GM19035 (cell line): ENCODE results near the gene UAP1L1.

Source experiments
- ATAC-seq: cut with Tn5 transposase; IDR thresholded peaks from one replicate; pipeline ENCODE4 v1.9.1; 2021; ENCODE audit not compliant: unreplicated experiment

The UAP1L1 gene

DNA sequence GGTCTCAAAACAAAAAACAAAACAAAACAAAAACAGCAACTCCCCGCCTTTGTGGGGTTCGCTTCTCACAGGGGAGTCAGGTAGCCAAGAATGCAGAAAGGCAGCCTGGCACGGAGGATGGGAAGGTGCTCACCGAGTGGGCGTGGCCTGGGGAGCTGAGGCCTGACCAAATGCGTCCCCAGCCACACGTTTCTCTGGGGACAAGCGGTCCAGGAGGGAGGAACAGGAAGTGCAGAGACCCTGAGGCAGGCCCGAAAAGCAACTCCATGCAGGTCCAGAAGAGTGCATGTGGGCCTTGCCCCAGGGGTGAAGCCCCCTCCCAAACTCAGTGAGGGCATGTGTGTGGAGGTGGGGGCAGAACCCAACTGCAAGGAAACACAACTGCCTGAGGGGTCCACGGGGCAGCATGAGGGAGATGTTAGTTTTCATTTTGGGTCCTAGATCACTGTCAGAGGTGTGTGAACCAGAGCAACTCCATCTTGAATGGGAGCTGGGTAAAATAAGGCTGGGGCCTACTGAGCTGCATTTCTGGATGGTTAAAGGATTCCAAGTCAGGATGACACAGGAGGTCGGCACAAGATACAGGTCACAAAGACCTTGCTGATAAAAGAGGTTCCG, 2.6 kb upstream of the UAP1L1 start:
- no peak for ATAC-seq

DNA sequence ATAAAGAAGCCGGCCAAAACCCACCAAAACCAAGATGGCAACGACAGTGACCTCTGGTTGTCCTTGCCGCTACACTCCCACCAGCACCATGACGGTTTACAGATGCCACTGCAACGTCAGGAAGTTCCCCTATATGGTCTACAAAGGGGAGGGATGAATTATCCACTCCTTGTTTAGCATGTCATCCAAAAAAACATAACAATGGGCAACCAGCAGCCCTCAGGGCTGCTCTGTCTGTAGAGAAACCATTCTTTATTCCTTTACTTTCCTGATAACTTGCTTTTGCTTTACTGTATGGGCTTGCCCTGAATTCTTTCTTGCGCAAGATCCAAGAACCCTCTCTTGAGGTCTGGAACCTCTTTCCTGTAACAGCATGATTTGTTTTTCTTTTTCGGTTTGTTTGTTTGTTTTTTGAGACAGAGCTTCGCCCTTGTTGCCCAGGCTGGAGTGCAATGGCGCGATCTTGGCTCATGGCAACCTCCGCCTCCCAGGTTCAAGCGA, 2.0 kb upstream of the UAP1L1 start:
- ATAC-seq = no peak

DNA sequence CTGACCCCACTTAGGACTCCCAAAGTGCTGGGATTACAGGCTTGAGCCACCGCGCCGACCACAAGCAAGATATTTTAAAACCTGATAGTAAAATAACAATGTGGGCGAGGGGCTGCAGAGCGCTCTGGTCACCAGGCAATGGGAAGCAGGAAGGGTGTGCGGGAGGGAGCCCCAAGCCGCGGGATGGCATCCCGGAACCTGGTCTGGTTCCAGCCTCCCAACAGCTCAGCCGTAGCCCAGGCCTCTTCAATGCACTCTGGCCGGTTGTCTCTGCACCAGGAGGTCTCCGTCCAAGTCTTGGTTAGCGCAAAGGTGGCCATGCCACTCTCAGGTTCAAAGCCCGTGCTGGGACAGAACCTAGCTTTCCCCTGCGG, 694 bp upstream of the UAP1L1 start:
- ATAC-seq = no peak

DNA sequence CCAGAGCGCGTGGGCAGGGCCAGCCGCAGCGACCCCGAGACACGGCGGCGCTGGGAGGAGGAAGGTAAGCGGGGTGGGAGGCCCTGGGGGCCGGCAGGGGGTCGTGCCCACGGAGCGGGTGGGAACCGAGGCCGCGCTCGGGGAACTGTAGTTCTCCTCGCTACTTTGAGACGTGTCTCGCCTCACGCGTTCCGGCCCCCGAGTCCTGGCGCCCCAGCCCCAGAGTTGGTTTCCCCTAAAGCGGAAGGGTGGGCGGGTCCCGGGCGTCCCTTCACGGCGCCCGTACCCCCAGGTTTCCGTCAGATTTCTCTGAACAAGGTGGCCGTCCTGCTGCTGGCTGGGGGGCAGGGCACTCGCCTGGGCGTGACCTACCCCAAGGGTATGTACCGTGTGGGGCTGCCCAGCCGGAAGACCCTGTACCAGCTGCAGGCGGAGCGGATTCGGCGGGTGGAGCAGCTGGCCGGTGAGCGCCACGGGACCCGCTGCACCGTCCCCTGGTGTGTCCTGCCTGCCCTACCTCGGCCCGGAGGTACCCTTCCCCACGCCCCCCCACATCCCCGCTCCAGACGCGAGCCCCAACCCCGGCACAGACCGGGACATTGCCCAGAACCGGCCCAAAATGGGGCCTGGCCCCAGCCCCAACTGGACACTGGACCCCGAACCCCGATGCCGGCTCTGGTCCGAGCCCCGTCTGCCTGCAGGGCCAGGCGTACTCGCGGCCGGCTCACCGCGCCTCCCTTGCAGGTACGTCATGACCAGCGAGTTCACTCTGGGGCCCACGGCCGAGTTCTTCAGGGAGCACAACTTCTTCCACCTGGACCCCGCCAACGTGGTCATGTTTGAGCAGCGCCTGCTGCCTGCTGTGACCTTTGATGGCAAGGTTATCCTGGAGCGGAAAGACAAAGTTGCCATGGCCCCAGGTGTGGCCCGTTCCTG, 709 bp downstream of the UAP1L1 start:
- ATAC-seq = peak; percentile 15

DNA sequence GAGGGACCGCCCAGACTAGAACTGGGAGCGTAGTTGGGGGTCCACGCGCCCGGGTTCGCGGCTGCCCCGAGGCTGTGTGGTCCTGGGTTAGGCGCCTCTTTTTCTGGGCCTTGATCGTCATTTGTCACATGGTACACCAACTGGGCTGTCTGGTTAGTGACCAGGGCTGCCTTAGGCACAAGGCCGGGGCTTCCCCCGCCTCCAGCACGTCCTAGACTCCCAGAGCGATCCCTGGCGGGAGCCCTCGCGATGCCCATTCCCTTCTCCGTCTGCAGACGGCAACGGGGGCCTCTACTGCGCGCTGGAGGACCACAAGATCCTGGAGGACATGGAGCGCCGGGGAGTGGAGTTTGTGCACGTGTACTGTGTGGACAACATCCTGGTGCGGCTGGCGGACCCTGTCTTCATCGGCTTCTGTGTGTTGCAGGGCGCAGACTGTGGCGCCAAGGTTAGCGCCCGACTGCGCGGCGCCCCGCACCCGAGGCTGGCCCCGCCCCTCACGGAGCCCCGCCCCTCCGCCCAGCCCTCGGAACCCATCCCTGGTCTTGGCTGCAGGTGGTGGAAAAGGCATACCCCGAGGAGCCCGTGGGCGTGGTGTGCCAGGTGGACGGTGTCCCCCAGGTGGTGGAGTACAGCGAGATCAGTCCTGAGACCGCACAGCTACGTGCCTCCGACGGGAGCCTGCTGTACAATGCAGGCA, 1.5 kb downstream of the UAP1L1 start:
- ATAC-seq = no peak

DNA sequence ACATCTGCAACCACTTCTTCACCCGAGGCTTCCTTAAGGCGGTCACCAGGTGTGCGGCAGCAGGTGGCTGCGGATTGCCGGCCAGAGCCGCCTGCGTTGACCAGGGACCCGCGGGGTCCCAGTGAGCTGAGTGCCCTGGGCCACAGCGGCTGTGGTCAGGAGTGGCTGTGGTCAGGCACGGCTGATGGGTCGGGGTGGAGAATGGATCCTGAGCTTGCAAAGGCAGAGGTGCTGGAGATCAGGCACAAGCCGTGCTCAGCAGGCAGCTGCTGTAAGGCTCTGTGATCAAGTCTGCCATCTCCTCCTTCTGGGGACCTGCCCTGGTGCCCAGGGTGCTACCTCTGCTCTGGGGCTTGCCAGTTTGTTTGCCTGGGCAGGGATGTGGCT, 2.1 kb downstream of the UAP1L1 start:
- no peak for ATAC-seq

DNA sequence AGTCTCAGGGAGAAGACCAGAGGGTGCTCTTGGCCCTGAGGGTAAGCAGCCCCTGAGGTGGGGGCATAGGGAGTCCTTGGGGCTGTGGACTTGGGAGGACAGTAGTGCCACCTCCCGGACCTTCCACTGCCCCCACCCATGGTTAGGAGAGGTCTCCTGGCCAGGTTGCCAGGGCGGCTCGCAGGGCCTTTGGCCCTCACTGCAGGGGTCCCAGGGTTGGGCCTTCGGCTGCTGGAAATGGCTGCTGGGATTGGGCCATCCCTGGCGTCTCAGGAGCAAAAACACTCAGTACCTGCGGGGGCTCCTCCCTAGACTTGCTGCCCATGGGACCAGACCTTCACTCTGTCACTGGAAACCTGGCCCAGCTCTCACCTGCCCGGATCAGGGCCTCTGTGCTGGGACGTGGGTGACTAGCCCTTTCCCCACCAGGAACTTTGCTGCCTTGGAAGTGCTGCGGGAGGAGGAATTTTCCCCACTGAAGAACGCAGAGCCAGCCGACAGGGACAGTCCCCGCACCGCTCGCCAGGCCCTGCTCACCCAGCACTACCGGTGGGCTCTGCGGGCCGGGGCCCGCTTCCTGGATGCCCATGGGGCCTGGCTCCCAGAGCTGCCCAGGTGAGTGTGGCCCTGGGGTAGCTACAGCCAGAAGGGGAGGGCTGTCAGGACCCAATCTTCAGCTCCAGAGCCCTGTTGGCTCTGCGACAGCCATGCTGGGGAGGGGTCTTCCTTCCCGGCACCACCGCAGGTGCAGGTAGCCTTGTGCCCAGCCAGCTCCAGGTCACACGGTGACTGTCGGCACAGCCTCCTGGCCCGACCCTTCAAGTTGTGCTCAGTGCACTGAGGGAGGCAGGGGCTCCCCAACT, 3.2 kb downstream of the UAP1L1 start:
- no peak for ATAC-seq

DNA sequence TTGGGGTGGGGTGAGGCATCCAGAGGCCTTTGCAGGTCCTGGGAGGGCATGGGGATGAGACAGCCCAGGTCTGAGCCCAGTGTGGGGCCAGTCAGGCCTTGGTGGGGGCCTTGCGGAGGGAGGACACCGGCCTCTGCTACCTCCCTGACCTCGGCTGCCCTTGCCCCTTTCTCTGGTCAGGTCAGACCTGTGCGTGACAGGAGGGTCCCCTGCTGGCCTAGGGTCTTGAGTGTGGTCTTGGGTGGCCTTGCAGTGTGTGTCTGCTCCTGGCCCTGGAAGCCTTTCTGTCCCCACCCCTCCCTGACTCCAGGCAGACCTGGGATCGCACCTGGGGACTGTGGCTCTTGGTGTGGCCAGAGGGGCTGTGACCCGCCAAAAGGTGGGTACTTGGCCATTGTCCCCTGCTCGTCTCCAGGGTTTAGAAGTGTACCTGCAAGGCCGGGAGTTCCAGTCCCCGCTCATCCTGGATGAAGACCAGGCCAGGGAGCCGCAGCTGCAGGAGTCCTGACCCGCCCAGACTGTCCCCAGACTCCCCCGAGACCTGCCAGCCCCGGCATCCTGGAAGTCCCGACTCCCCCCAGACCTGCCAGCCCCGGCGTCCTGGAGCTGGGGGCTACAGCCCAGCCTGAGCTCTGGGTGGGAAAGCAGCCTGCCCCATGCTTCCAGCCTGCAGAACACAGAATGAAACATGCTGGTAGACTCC, 5.1 kb downstream of the UAP1L1 start:
- ATAC-seq = no peak

DNA sequence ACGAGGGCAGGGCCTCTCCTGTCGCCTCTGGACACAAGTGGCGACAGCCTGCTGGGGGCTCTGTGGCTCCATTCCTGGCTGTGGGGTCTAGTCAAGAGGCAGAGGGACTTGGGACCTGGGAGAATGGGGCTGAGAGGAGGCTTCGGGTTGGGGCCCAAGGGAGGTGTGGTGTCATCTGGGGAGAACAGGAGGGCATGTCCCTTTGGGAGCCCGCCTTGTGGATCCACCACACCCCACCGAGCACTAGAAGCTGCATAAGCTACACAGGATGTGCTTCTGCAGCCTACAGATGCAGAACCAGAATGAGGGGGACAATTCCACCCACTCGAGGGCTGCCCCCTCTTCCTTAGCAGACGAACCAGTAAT, 5.6 kb downstream of the UAP1L1 start:
- ATAC-seq = no peak

DNA sequence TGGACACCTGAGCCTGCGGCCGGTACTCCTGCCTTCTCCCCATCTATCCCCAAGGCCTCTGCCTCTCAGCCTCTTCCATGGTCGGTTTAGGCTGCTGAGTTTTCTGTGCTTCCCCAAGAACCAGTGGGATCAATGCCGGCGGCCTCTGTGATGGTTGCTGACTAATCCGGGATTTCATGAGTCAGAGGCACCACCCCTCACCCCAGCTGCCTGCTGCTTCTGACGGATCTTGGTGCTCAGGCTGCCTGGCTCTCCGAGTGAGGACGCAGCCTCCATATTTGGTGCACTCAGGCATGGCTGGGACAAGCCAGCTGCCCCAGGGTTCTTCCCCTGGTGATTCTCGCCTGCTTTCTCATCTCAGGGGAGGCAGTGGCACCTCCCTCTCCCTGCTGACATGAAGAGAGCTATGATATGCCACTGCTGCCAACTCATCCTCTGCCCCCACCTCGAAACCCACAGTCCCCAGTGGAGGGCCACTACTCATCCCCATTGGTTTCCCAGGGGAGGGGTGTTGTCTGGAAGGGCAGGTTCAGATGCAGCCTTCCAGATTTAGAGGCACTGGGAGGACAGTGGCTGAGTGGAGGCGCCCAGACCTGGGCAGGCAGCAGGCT, 6.2 kb downstream of the UAP1L1 start:
- ATAC-seq = no peak

DNA sequence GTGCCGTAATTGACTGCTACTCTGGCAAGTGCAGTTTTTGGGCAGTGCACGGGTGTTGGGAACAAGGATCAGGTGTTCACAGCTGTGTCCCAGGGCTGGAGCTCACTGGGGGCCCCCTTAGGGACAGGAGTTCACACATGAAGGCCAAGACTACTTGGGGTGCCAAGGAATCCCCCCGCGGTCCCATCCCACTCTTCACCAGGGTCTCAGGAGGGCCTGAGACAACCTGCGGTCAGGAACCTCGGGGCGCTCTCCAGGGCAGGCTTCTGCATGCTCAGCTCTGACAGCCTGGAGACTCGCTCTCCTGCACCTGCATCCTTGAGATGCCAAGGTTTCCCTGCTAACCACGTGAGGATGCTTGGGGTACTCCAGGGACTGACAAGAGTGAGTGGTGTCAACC, 7.2 kb downstream of the UAP1L1 start:
- ATAC-seq = no peak

DNA sequence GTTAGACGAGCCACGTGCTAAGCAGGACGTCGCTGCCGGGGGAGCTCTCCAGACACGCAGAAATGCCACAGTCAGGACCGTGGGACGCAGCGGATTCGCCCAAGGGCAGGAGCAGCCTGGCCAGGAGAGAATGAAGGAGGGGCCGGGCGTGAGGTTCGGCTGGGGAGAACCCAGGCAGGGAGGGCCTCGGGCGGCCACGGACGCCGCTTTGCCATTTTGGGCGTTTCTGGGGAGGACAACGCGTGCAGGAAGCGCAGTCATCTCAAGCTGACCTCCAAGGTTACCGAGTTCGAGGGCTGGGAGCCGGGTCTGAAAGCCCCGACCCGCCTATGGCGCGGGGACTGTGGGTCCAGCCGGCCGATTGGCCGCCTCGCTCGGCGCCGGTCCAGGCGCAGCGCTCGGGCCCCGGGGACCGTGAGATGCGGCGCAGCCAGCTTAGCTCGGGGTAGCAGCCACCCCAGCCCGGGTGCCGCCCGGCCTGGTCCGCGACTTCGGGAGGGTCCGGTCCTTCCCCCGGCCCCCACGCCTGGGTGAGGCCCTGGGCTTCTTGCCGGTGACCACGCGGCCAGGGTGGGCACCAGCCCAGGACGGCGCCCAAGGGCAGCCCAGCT, 8.7 kb downstream of the UAP1L1 start:
- ATAC-seq = no peak

DNA sequence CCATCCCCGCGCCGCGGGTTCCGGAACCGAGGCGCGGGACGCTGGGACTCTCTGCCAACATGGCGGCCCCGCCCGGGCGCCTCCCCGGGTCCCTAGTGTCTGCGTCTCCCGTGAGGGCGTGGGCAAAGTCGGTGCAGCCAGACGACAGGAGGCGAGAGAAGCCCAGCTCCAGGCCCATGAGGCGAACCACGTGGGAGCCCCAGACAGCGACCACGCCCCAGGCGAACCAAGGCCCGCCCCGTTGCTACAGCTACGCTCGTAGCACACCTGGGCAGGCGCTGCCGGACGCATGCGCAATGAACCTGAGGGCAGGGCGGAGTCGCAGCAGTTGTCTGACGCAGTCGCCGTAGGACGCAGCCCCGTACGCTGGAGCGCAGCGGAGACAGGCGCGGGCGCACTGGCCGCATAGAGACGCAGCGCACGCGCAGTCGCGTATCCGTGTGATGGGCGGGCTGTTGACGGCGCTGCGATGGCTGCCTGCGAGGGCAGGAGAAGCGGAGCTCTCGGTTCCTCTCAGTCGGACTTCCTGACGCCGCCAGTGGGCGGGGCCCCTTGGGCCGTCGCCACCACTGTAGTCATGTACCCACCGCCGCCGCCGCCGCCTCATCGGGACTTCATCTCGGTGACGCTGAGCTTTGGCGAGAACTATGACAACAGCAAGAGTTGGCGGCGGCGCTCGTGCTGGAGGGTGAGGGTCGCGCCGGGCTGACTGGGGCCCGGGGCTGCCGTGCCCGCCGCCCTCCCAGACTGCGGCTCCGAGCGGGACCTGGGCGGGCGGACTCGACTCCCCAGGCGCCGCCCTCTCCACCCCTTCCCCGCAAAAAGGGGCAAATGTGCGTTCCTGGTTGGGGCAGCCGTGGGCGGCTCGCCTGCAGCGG, 9.5 kb downstream of the UAP1L1 start, which contains the start of gene MAN1B1:
Gene MAN1B1 (plus strand): TSS at position 455 of the 878 bp plus-strand sequence. CDS start 15 bp downstream, at position 470.
- peak; percentile 84 for ATAC-seq

DNA sequence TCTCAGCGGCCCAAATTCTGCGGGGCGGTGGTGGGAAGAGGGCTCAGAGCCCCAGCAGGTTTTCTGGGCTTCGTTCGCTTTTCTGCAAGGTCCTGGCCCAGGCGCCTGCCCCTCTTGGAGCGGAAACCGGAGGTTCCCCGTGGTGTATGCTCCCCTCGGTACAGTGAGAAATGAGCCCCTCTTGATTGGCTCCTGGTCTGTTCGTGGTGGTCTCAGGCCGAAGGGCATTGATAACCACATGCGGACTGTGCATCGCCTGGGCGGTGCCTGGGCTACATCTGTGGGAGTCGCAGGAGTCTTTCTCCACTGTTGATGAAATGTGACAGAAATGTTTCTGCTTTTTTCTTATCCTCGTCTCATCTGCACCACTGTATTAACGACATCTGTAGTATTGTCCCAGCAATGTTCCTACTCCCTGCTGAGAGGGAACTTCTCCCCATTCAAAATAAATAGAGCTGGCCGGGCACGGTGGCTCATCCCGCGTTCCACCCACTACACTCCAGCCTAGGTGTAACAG, 10.2 kb downstream of the UAP1L1 start:
- ATAC-seq = no peak

DNA sequence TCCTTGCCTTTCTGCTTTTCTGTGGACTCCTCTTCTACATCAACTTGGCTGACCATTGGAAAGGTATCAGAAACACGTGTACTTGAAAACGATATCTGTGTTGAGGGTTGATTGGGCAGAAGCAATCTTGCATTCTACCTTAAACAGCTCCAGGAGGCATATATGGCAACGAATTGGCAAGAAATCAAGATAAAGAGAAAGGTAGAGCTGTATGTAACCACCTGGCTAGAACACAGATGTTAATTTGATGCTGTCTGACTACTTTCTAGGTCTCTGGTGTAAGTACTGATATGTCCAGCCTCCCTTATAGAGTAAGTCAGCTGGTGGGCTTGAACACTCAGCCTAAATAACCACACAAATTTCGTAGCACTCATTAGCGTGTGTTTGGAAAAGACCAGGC, 10.8 kb downstream of the UAP1L1 start:
- no peak for ATAC-seq

DNA sequence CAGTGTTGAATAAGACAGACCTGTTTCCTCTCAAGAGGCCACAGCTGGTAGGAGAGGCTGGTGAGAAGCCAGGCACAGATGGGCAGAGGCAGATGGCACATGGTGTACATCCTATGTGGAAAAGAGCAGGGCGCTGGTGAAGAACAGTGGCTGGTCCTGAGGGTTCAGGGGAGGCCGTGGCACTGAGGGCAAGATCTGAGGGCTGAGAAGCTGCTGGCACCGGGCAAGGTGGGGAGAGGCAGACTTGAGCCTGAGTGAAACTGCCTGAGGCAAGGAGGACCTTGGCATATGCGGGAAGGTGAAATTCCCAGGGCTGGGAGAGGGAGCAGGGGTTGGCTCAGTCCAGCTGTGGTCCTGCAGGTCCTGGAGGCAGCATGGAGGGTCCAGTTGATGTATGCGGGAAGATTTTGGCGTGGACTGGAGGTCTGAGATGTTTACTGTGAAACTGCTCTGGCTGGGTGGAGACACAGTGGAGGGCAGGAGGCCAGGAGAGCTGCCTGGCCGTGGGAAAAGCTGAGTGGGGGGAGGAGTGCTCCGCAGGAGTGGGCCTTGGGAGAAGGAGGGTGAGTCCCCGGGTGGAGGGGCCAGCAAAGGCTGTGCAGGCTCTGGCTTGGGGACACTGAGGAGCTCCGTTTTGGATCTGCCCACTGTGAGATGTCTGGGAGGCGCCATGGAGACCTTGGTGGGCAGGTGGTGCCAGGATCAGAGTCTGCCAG, 12.1 kb downstream of the UAP1L1 start:
- no peak for ATAC-seq
